K562 treated with DMSO at 1 percent for 24 hours (cell line): Measurements from ENCODE around the gene CTSO. TPM values are rescaled to one million over a fixed set of nuclear protein-coding genes. Genes with fewer than 3 reads are reported as not detected.

ENCODE experiments used
- total RNA-seq: library from RNA; unstranded; fragments of 300-600 nt; gene quantifications from 2 replicates; pipeline ENCODE4 v1.2.3, GENCODE V29; 2022; ENCODE audit warnings: low read depth; ENCODE audit not compliant: insufficient read depth

CTSO gene, protein sequence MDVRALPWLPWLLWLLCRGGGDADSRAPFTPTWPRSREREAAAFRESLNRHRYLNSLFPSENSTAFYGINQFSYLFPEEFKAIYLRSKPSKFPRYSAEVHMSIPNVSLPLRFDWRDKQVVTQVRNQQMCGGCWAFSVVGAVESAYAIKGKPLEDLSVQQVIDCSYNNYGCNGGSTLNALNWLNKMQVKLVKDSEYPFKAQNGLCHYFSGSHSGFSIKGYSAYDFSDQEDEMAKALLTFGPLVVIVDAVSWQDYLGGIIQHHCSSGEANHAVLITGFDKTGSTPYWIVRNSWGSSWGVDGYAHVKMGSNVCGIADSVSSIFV
- 0.44 TPM in 1 of 2 replicates, not detected in the other for total RNA-seq

DNA sequence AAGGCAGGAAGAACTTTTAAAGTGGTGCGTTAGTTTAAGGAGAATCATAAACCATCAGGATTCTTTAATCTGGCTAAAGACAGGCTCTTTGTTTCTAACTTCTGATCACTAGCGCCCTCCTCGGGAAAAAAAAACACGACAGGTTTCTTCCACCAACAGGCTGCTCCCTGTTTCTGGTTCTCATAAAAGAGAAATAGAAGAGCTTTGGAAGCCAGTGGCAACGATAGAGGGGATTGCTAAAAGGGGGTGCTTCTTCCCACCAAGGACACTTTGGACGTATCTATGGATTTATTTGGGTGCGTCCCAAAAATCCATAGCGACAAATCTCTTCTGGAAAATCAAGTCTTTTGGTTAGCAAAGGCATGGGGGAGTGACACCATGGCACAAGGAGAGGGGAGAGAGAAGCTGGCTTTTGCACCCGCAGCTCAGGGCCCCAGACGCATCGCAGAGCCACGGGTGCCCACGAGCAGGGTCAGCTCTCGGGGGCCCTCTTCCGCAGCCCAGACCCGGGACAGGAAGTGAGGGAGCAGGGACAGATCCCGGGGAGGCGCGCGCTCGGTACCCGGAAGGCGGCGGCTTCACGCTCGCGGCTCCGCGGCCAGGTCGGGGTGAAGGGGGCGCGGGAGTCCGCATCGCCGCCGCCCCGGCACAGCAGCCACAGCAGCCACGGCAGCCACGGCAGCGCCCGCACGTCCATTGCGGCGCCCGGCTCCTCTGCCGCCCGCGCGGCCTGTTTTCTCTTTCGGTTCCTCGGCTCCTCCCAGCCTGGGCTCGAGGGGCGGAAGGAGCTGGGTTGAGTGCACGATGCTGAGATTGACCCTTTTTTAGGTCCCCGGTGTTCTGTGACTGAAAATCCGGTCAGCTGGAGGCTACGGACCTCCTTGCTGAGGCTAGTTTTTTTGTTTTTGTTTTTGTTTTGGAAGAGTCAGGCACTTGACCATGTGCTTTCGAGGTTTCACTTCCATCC lies at the start of gene CTSO:
TSS of gene CTSO (minus strand) at position 716 of the 967 bp plus-strand sequence. CDS start at position 697, 19 bp downstream.

DNA sequence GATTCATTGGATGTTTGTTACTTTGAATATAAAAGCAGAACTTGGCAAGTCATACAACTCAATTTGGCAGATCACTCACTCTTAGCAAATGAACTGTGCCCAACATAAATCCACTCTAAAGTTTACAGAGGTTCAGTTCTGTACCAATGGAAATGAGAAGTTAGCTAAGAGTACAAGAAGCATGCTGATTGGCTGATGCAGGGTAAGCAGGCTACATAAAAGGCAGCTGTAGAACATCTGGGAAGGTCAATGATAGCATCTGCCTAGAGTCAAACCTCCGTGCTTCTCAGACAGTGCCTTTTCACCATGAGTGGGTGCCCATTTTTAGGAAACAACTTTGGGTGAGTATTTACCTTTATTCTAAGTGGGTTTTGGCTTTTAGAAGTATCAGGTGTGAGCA lies 50.2 kb downstream of the CTSO start, which contains the start of gene TDO2:
TSS of gene TDO2 (plus strand) at position 244 of the 400 bp plus-strand sequence. CDS start at position 307, 63 bp downstream.

Other genes with a start within 250 kb of the CTSO start
- gene GUCY1B1, start 194.8 kb downstream of the CTSO start, total RNA-seq: not detected in 2 replicates
- not detected in 2 replicates for gene ASIC5, start 87.6 kb downstream of the CTSO start, total RNA-seq
- 0.21 and 0.66 TPM in 2 replicates for gene TDO2, start 50.2 kb downstream of the CTSO start, total RNA-seq